Central memory CD8-positive, alpha-beta T cell (primary cell): ENCODE data around the gene FAM229B.
A peak's percentile ranks its signal among the peaks of the same experiment; 100 is the strongest.

ENCODE experiments used
- ATAC-seq: fragments of 150-1000 bp; cut with Tn5 transposase; replicated peaks from 2 replicates; pipeline ENCODE4 v1.10.0; 2022; ENCODE audit warnings: mild to moderate bottlenecking, moderate FRiP score, moderate number of reproducible peaks; ENCODE audit not compliant: poor library complexity, severe bottlenecking; ENCODE audit errors: extremely low read depth
- DNase-seq, 2 donors: peaks; one replicate each; pipeline ENCODE4 v3.0.0; 2021; ENCODE audit warnings: low spot score in 2 of 2
- H3K27ac Mint-ChIP-seq: one replicate; pipeline ENCODE4 v1.8.0; 2022; ENCODE audit warnings: low read depth, mild to moderate bottlenecking, moderate library complexity, mixed read lengths
- H3K27me3 Mint-ChIP-seq: one replicate; pipeline ENCODE4 v1.8.0; 2022; ENCODE audit warnings: mixed read lengths
- H3K36me3 Mint-ChIP-seq: one replicate; pipeline ENCODE4 v1.8.0; 2022; ENCODE audit warnings: mild to moderate bottlenecking, moderate library complexity, mixed read lengths; ENCODE audit not compliant: insufficient read depth
- H3K4me1 Mint-ChIP-seq: one replicate; pipeline ENCODE4 v1.8.0; 2022; ENCODE audit warnings: mixed read lengths
- H3K4me3 Mint-ChIP-seq: one replicate; pipeline ENCODE4 v1.8.0; 2022; ENCODE audit warnings: mild to moderate bottlenecking, moderate library complexity, mixed read lengths
- H3K9me3 Mint-ChIP-seq: one replicate; pipeline ENCODE4 v1.8.0; 2022; ENCODE audit warnings: mixed read lengths

FAM229B gene

DNA sequence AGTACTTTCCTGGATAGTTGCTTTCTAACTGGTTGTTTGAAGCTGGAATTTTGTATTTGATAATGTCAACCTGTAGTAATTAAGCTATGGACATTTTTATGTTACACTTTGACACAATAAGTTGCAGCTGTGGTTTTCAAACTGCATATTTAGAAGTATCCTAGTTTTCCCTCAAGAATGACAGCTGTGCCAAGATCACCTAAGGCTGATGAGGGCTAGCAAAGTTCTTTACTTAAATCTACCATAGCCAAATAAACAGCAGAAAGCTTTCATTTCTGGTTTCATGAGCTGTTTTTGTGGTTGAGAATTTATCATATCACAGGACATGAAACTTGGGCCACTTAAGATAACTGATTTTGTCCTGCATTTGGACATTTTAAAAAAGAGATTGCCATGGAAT lies 30.6 kb downstream of the FAM229B start:
- Mint-ChIP-seq H3K9me3 (no peaks in the 10 kb centered on the region), H3K36me3 (no peaks in the 10 kb centered on the region), H3K4me1 (no peaks in the 10 kb centered on the region), H3K4me3 (no peak overlapping the region), H3K27me3 (peaks cover 55% of the 10 kb centered on the region), H3K27ac (no peak overlapping the region)
- DNase-seq = no peak
- no peak for ATAC-seq

- no peak for DNase-seq
Observed at GRCh38 chr6:112122756-112123155, 35.4 kb downstream of the FAM229B start.

GRCh38 chr6:112123982-112124381 lies 36.6 kb downstream of the FAM229B start:
- Mint-ChIP-seq H3K9me3 (no peaks in the 10 kb centered on the region), H3K4me1 (no peaks in the 10 kb centered on the region), H3K36me3 (no peaks in the 10 kb centered on the region), H3K27ac (no peak overlapping the region), H3K27me3 (peaks cover 50% of the 10 kb centered on the region), H3K4me3 (no peak overlapping the region)
- ATAC-seq (no peak), DNase-seq (no peak)

More at GRCh38 chr6:112122756-112123155, 35.4 kb downstream of the FAM229B start:
- ATAC-seq = no peak
- Mint-ChIP-seq H3K9me3 (no peaks in the 10 kb centered on the region), H3K36me3 (no peaks in the 10 kb centered on the region), H3K27ac (no peak overlapping the region), H3K4me3 (no peak overlapping the region), H3K27me3 (peaks cover 38% of the 10 kb centered on the region), H3K4me1 (no peaks in the 10 kb centered on the region)

GRCh38 chr6:112128208-112128607 lies 40.8 kb downstream of the FAM229B start:
- H3K9me3 Mint-ChIP-seq = no peaks in the 10 kb centered on the region
- H3K36me3 Mint-ChIP-seq = no peaks in the 10 kb centered on the region
- H3K27me3 Mint-ChIP-seq = peaks cover 43% of the 10 kb centered on the region
- H3K27ac Mint-ChIP-seq = no peak overlapping the region
- H3K4me1 Mint-ChIP-seq = no peaks in the 10 kb centered on the region
- H3K4me3 Mint-ChIP-seq = no peak overlapping the region
- ATAC-seq (no peak), DNase-seq (no peak)

GRCh38 chr6:112130878-112131277 lies 43.5 kb downstream of the FAM229B start:
- Mint-ChIP-seq H3K27ac (no peak overlapping the region), H3K4me1 (no peaks in the 10 kb centered on the region), H3K4me3 (no peak overlapping the region), H3K36me3 (no peaks in the 10 kb centered on the region), H3K9me3 (no peaks in the 10 kb centered on the region), H3K27me3 (peaks cover 46% of the 10 kb centered on the region)
- DNase-seq (no peak), ATAC-seq (no peak)

DNA sequence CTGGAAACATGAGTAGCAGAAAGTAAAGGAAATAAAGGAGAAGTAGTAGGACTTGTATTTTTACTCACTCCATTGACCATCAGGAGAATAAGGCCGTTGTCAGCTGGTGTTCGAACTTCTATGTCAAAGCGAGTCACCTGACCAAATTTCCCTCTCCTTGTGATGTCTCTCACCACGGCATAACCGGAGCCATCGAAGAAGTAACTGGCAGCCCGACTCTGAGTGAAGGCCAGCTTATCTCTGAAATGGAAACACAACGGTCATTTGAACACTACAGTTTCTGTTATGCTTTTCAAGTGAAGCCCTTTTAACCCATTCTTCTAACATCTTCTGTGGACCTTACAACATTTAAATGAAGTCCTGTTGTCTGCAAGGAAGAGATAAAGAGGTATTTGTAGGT lies 51.7 kb downstream of the FAM229B start:
- Mint-ChIP-seq H3K36me3 (no peaks in the 10 kb centered on the region), H3K27ac (no peak overlapping the region), H3K9me3 (no peaks in the 10 kb centered on the region), H3K27me3 (peaks cover 31% of the 10 kb centered on the region), H3K4me3 (no peak overlapping the region), H3K4me1 (peaks cover 2% of the 10 kb centered on the region)
- ATAC-seq (no peak), DNase-seq (no peak)

DNA sequence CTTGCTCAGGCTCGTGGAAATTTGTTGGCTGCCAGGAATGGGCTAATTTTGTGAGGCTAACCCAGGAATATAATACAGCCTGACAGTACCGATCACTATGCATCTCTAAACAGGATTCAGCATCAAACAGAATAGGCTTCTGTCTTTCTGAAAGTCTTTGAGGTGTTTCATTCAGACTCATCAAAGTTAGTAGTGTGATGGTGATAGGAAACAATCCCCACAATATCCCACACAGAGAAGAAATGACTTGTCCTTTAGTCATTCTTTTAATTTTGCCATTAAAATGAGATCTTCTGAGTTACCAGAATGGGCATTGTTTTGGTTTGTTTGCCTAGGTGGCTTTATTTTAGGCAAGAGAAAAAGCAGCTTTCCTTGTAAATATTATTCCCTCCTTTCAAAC lies 54.3 kb downstream of the FAM229B start:
- H3K27me3 Mint-ChIP-seq = peaks cover 37% of the 10 kb centered on the region
- no peak for ATAC-seq
- no peak overlapping the region for H3K4me3 Mint-ChIP-seq
- no peak overlapping the region for H3K27ac Mint-ChIP-seq
- peaks cover 5% of the 10 kb centered on the region for H3K4me1 Mint-ChIP-seq
- H3K36me3 Mint-ChIP-seq = no peaks in the 10 kb centered on the region
- no peaks in the 10 kb centered on the region for H3K9me3 Mint-ChIP-seq
- no peak for DNase-seq

DNA sequence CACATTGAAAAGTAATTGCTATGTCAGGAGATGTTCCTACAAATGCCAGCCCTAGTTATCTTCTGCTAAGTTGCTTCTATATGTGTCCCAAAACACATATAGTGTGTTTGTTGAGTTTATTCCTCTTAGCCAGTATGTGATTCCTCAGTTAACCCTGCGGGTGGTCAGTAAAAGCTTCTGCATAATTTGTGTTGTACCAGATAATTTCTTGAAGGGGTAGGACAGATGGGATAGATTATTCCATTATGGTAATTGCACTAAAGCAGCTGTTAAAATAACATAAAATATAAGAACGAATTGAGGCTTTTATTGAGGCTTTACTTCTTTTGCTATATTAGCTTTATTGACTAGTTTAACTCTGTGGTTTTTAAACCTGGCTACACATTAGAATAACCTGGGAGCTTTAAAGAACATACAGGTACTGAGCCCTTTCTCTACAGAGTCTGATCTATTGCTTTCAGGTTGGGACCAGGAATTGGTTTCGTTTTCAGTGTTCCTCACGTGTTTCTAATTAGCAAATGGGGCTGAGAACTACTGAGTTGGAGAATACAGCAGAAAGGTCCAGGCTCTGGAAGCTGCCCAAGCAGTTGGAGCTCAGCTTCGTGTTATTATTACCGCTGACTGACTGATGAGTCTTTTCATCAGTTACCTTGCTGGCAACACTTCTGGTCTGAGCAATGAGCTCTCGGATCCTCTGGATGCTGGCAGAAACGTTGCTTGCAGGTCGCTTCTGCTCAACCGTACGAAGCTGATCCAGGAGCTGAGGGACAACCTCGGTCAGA lies 56.9 kb downstream of the FAM229B start:
- Mint-ChIP-seq H3K4me1 (peaks cover 5% of the 10 kb centered on the region), H3K27me3 (peaks cover 37% of the 10 kb centered on the region), H3K9me3 (no peaks in the 10 kb centered on the region), H3K4me3 (peak overlapping the region; percentile 28), H3K27ac (no peak overlapping the region), H3K36me3 (no peaks in the 10 kb centered on the region)
- ATAC-seq = peak; percentile 54
- no peak for DNase-seq

- Mint-ChIP-seq H3K27me3 (peaks cover 31% of the 10 kb centered on the region), H3K9me3 (no peaks in the 10 kb centered on the region), H3K4me3 (no peak overlapping the region), H3K36me3 (no peaks in the 10 kb centered on the region), H3K4me1 (peaks cover 5% of the 10 kb centered on the region), H3K27ac (no peak overlapping the region)
- ATAC-seq (no peak), DNase-seq (no peak)
Observed at GRCh38 chr6:112145080-112145573, 57.7 kb downstream of the FAM229B start.

DNA sequence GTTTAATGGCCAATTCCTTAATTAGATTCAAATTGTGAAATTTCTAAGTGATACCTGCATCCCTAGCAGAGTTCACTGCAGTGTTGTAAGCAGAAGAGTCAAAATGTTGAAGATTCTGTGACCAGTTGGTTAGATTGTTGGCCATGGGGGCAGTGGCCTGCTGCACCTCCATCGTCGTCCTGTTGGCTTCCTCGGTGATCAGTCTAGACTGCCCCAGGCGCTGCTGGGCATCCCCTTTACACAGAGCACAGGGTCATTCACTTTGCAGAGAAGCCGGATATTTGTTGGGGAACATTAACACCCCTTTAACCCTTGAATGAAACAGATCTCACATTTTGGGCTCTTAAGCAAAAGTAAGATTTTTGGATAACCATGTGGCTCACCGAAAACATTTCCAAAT lies 60.7 kb downstream of the FAM229B start:
- Mint-ChIP-seq H3K27me3 (peaks cover 37% of the 10 kb centered on the region), H3K4me1 (peaks cover 5% of the 10 kb centered on the region), H3K36me3 (no peaks in the 10 kb centered on the region), H3K27ac (no peak overlapping the region), H3K9me3 (no peaks in the 10 kb centered on the region), H3K4me3 (no peak overlapping the region)
- ATAC-seq (no peak), DNase-seq (no peak)

DNA sequence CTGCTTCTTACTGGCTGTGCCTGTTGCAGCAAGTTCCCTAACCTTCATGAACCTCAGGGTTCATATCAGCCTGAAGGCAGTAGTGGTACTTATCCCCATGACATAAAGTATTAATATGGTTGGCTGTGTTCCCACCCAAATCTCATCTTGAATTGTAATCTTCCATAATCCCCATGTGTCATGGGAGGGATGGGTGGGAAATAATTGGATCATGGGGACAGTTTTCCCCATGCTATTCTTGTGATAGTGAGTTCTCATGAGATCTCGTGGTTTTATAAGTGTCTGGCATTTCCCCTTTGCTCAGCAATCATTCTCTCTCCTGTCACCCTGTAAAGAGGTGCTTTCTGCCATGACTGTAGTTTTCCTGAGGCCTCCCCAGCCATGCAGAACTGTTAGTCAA lies 61.8 kb downstream of the FAM229B start:
- H3K27ac Mint-ChIP-seq = no peak overlapping the region
- H3K27me3 Mint-ChIP-seq = peaks cover 44% of the 10 kb centered on the region
- no peaks in the 10 kb centered on the region for H3K36me3 Mint-ChIP-seq
- H3K9me3 Mint-ChIP-seq = no peaks in the 10 kb centered on the region
- H3K4me3 Mint-ChIP-seq = no peak overlapping the region
- ATAC-seq = no peak
- DNase-seq = no peak
- peaks cover under 1% of the 10 kb centered on the region for H3K4me1 Mint-ChIP-seq

GRCh38 chr6:112149719-112150263 lies 62.4 kb downstream of the FAM229B start:
- Mint-ChIP-seq H3K27me3 (peaks cover 49% of the 10 kb centered on the region), H3K9me3 (no peaks in the 10 kb centered on the region), H3K4me3 (no peak overlapping the region), H3K27ac (no peak overlapping the region), H3K4me1 (no peaks in the 10 kb centered on the region), H3K36me3 (no peaks in the 10 kb centered on the region)
- DNase-seq = no peak
- no peak for ATAC-seq

DNA sequence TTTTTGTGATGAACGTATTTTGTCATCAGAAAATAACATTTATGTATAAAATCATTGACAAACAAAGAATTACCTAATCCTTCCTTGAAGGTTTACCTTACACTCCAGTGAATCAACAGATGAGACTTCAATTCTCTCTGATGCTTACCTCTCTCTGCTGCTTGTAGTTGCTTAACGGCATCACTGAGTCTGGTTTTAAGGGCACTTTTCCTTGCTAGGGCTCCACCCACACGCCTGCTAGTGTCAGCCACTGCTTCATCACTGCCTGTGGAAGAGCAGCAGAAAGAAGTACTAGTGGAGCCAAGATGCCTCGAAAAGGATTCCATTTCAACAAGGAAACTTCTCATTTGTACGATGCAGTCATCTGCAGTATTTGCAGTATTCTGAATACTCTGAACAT lies 63.0 kb downstream of the FAM229B start:
- Mint-ChIP-seq H3K4me1 (no peaks in the 10 kb centered on the region), H3K9me3 (no peaks in the 10 kb centered on the region), H3K36me3 (no peaks in the 10 kb centered on the region), H3K4me3 (no peak overlapping the region), H3K27ac (no peak overlapping the region), H3K27me3 (peaks cover 45% of the 10 kb centered on the region)
- ATAC-seq = no peak
- DNase-seq = no peak
